HL-60/S4 treated with phorbol 12-myristate 13-acetate at 8.2 ng/mL for 4 days and 3 days (cell line): ENCODE data around the gene CNTN5.

ENCODE experiments used
- in situ Hi-C: fragments of 300-500 bp; cut with MboI; formaldehyde crosslinking; loops from 2 replicates; pipeline ENCODE4 v1.15.0; 2022; ENCODE audit warnings: low sequenced_read_pairs

CNTN5 gene

GRCh38 chr11:100294748-100295147 lies 1274.0 kb downstream of the CNTN5 start:
- in situ Hi-C loops: no loop called here

GRCh38 chr11:100296051-100296679 lies 1275.4 kb downstream of the CNTN5 start:
- in situ Hi-C loops: no loop called here

GRCh38 chr11:100297516-100297915 lies 1276.8 kb downstream of the CNTN5 start:
- in situ Hi-C loops: no loop called here

- in situ Hi-C loops: no loop called here
Measured at GRCh38 chr11:100302824-100303223, 1282.1 kb downstream of the CNTN5 start.

GRCh38 chr11:100303897-100304296 lies 1283.1 kb downstream of the CNTN5 start:
- in situ Hi-C loops: no loop called here

- in situ Hi-C loops: no loop called here
Measured at GRCh38 chr11:100308202-100308601, 1287.5 kb downstream of the CNTN5 start.

- in situ Hi-C loops: no loop called here
Measured at GRCh38 chr11:100315946-100316345, 1295.2 kb downstream of the CNTN5 start.

- in situ Hi-C loops: no loop called here
Measured at GRCh38 chr11:100316952-100317351, 1296.2 kb downstream of the CNTN5 start.

GRCh38 chr11:100319691-100320090 lies 1298.9 kb downstream of the CNTN5 start:
- in situ Hi-C loops: no loop called here

- in situ Hi-C loops: no loop called here
Measured at GRCh38 chr11:100328626-100329340, 1308.0 kb downstream of the CNTN5 start.

- in situ Hi-C loops: no loop called here
Measured at GRCh38 chr11:100329352-100329751, 1308.6 kb downstream of the CNTN5 start.

GRCh38 chr11:100336873-100337272 lies 1316.1 kb downstream of the CNTN5 start:
- in situ Hi-C loops: no loop called here

- in situ Hi-C loops: no loop called here
Measured at GRCh38 chr11:100338144-100338840, 1317.5 kb downstream of the CNTN5 start.

GRCh38 chr11:100340466-100341319 lies 1319.9 kb downstream of the CNTN5 start:
- in situ Hi-C loops: no loop called here

GRCh38 chr11:100353083-100353482 lies 1332.3 kb downstream of the CNTN5 start:
- in situ Hi-C loops: no loop called here

GRCh38 chr11:100354736-100355135 lies 1334.0 kb downstream of the CNTN5 start:
- in situ Hi-C loops: no loop called here

- in situ Hi-C loops: no loop called here
Measured at GRCh38 chr11:100356035-100356434, 1335.3 kb downstream of the CNTN5 start.

- in situ Hi-C loops: no loop called here
Measured at GRCh38 chr11:100359281-100359680, 1338.5 kb downstream of the CNTN5 start.

GRCh38 chr11:100367892-100368291 lies 1347.1 kb downstream of the CNTN5 start:
- in situ Hi-C loops: no loop called here

- in situ Hi-C loops: no loop called here
Measured at GRCh38 chr11:100383357-100383865, 1362.7 kb downstream of the CNTN5 start.

GRCh38 chr11:100396266-100396665 lies 1375.5 kb downstream of the CNTN5 start:
- in situ Hi-C loops: no loop called here
